Measurements from ENCODE around the gene TSHZ2. TPM values are rescaled to one million over a fixed set of nuclear protein-coding genes. Genes with fewer than 3 reads are reported as not detected.

TSHZ2 gene
- polyA plus RNA-seq, 1 donor from 2014 or later, result 4.6 TPM

GRCh38 chr20:53330601-53331140 lies 358.5 kb downstream of the TSHZ2 start:
- no peaks in the 10 kb centered on the region for H3K79me2 ChIP-seq (replicated peaks; ENCODE audit: insufficient read depth, low read length)
- H3K9ac ChIP-seq (ENCODE audit: low read length), result no peak overlapping the region
- no peaks in the 10 kb centered on the region for H4K20me1 ChIP-seq (ENCODE audit: insufficient read depth)
- no peak overlapping the region for H3K4me3 ChIP-seq (ENCODE audit: low read length)
- no peak overlapping the region for H3K4me2 ChIP-seq (ENCODE audit: low read length)
- no peak for TF ChIP-seq REST (IDR thresholded peaks at IDR 0.05; ENCODE audit: borderline replicate concordance)
- TF ChIP-seq TAF1 (IDR thresholded peaks at IDR 0.05; ENCODE audit: low read depth), result no peak
- no peak for TF ChIP-seq SMC3 (conservative IDR thresholded peaks at IDR 0.05; ENCODE audit: poor library complexity)
- TF ChIP-seq EP300 (conservative IDR thresholded peaks at IDR 0.05; ENCODE audit: poor library complexity, severe bottlenecking), result no peak
- TF ChIP-seq CTCF (IDR thresholded peaks at IDR 0.05; ENCODE audit: poor library complexity, severe bottlenecking), result no peak
- TF ChIP-seq RAD21 (conservative IDR thresholded peaks at IDR 0.05), result no peak
- TF ChIP-seq POLR2AphosphoS5 (IDR thresholded peaks at IDR 0.05), result no peak
- no peak for TF ChIP-seq EZH2 (IDR thresholded peaks at IDR 0.05; ENCODE audit: borderline replicate concordance, insufficient read depth, low read length, poor library complexity, severe bottlenecking)
- no peak for TF ChIP-seq MXI1 (conservative IDR thresholded peaks at IDR 0.05; ENCODE audit: poor library complexity, severe bottlenecking)
- H3K9me3 ChIP-seq (ENCODE audit: low read length), result no peaks in the 10 kb centered on the region
- no peaks in the 10 kb centered on the region for H3F3A ChIP-seq (ENCODE audit: insufficient read depth, low read length, poor library complexity, severe bottlenecking)
- no peak overlapping the region for H3K27ac ChIP-seq (ENCODE audit: low read length)
- no peak overlapping the region for H2AFZ ChIP-seq (ENCODE audit: low read depth, low read length)
- no peaks in the 10 kb centered on the region for H3K27me3 ChIP-seq (ENCODE audit: insufficient read depth, low read depth, low read length)
- H3K9me2 ChIP-seq (ENCODE audit: insufficient read depth, low read length), result no peaks in the 10 kb centered on the region
- H3K36me3 ChIP-seq (ENCODE audit: insufficient read depth, low read length), result no peaks in the 10 kb centered on the region

- Histone ChIP-seq H3K4me2 (ENCODE audit: low read length) (no peak overlapping the region), H3K9me2 (ENCODE audit: insufficient read depth, low read length) (no peaks in the 10 kb centered on the region), H3K27me3 (ENCODE audit: insufficient read depth, low read depth, low read length) (no peaks in the 10 kb centered on the region), H3K27ac (ENCODE audit: low read length) (no peak overlapping the region), H2AFZ (ENCODE audit: low read depth, low read length) (no peak overlapping the region), H3F3A (ENCODE audit: insufficient read depth, low read length, poor library complexity, severe bottlenecking) (no peaks in the 10 kb centered on the region), H4K20me1 (ENCODE audit: insufficient read depth) (no peaks in the 10 kb centered on the region), H3K4me3 (ENCODE audit: low read length) (no peak overlapping the region), H3K79me2 (replicated peaks; ENCODE audit: insufficient read depth, low read length) (no peaks in the 10 kb centered on the region), H3K9ac (ENCODE audit: low read length) (no peak overlapping the region), H3K9me3 (ENCODE audit: low read length) (no peaks in the 10 kb centered on the region), H3K36me3 (ENCODE audit: insufficient read depth, low read length) (no peaks in the 10 kb centered on the region)
- TF ChIP-seq EZH2 (IDR thresholded peaks at IDR 0.05; ENCODE audit: borderline replicate concordance, insufficient read depth, low read length, poor library complexity, severe bottlenecking) (no peak), SMC3 (conservative IDR thresholded peaks at IDR 0.05; ENCODE audit: poor library complexity) (no peak), EP300 (conservative IDR thresholded peaks at IDR 0.05; ENCODE audit: poor library complexity, severe bottlenecking) (no peak)
Measured at GRCh38 chr20:53331151-53331973, 359.2 kb downstream of the TSHZ2 start.
